NCI-H2171 treated with DMSO at 0.1 percent for 48 hours (cell line): ENCODE data around the gene PDE4B.
"Not testable (repeated sequence)": the region's sequence is repeated elsewhere in the genome, so short reads cannot be mapped to it uniquely, and the experiment has no call there.

ENCODE experiments used
- DNase-seq: peaks from one replicate; lab custom pipeline; 2025; lab: John Stamatoyannopoulos, UW

Gene PDE4B

GRCh38 chr1:65994223-65994622 is 201.5 kb downstream of the PDE4B start:
- DNase-seq = no peak

GRCh38 chr1:65995336-65995735 is 202.6 kb downstream of the PDE4B start:
- DNase-seq = no peak

GRCh38 chr1:65995928-65996327 is 203.2 kb downstream of the PDE4B start:
- no peak for DNase-seq

GRCh38 chr1:65997693-65998092 is 205.0 kb downstream of the PDE4B start:
- no peak for DNase-seq

GRCh38 chr1:65998763-65999583 is 206.3 kb downstream of the PDE4B start:
- no peak for DNase-seq

GRCh38 chr1:66000033-66000637 is 207.4 kb downstream of the PDE4B start:
- peak; percentile 1 for DNase-seq

GRCh38 chr1:66003690-66004089 is 211.0 kb downstream of the PDE4B start:
- no peak for DNase-seq

GRCh38 chr1:66006534-66006933 is 213.8 kb downstream of the PDE4B start:
- not testable (repeated sequence) for DNase-seq

GRCh38 chr1:66012106-66012784 is 219.6 kb downstream of the PDE4B start:
- DNase-seq = no peak

- DNase-seq = no peak
Measured at GRCh38 chr1:66013371-66013770, 220.7 kb downstream of the PDE4B start.

- peak; percentile 13 for DNase-seq
Measured at GRCh38 chr1:66022904-66023620, 230.4 kb downstream of the PDE4B start.

- no peak for DNase-seq
Measured at GRCh38 chr1:66025188-66025587, 232.5 kb downstream of the PDE4B start.

- no peak for DNase-seq
Measured at GRCh38 chr1:66028035-66028434, 235.3 kb downstream of the PDE4B start.

GRCh38 chr1:66033781-66034180 is 241.1 kb downstream of the PDE4B start:
- DNase-seq = no peak

- DNase-seq = no peak
Measured at GRCh38 chr1:66035616-66036245, 243.0 kb downstream of the PDE4B start.

- no peak for DNase-seq
Measured at GRCh38 chr1:66041654-66042053, 249.0 kb downstream of the PDE4B start.

GRCh38 chr1:66043186-66043585 is 250.5 kb downstream of the PDE4B start:
- DNase-seq = no peak

GRCh38 chr1:66044912-66045311 is 252.2 kb downstream of the PDE4B start:
- no peak for DNase-seq

GRCh38 chr1:66046415-66046814 is 253.7 kb downstream of the PDE4B start:
- DNase-seq = no peak

GRCh38 chr1:66048011-66048410 is 255.3 kb downstream of the PDE4B start:
- DNase-seq = no peak

- no peak for DNase-seq
Measured at GRCh38 chr1:66050123-66050522, 257.4 kb downstream of the PDE4B start.

GRCh38 chr1:66050633-66051032 is 257.9 kb downstream of the PDE4B start:
- no peak for DNase-seq
